DMS153 treated with DMSO at 0.1 percent for 48 hours (cell line): ENCODE measurements around the gene MUC6.
"Not testable (repeated sequence)": the region's sequence is repeated elsewhere in the genome, so short reads cannot be mapped to it uniquely, and the experiment has no call there.

Experiments
- DNase-seq: peaks from one replicate; lab custom pipeline; 2025; ENCODE audit not compliant: unreplicated experiment; lab: John Stamatoyannopoulos, UW

The MUC6 gene

GRCh38 chr11:991034-991433 lies 45.5 kb downstream of the MUC6 start:
- no peak for DNase-seq

GRCh38 chr11:990101-990500 lies 46.4 kb downstream of the MUC6 start:
- DNase-seq = no peak

GRCh38 chr11:987671-988070 lies 48.8 kb downstream of the MUC6 start:
- no peak for DNase-seq

GRCh38 chr11:986952-987305 lies 49.6 kb downstream of the MUC6 start:
- no peak for DNase-seq

GRCh38 chr11:986270-986951 lies 50.1 kb downstream of the MUC6 start:
- no peak for DNase-seq

GRCh38 chr11:985848-986247 lies 50.7 kb downstream of the MUC6 start:
- DNase-seq = no peak

GRCh38 chr11:985406-985805 lies 51.1 kb downstream of the MUC6 start:
- DNase-seq = no peak

- DNase-seq = no peak
Measured at GRCh38 chr11:984546-984945, 52.0 kb downstream of the MUC6 start.

GRCh38 chr11:981764-982163 lies 54.8 kb downstream of the MUC6 start:
- DNase-seq = no peak

- DNase-seq = no peak
Measured at GRCh38 chr11:980438-981357, 55.8 kb downstream of the MUC6 start.

- DNase-seq = no peak
Measured at GRCh38 chr11:978781-979180, 57.7 kb downstream of the MUC6 start.

GRCh38 chr11:977830-978720 lies 58.4 kb downstream of the MUC6 start:
- no peak for DNase-seq

- no peak for DNase-seq
Measured at GRCh38 chr11:976431-977160, 59.9 kb downstream of the MUC6 start.

GRCh38 chr11:975827-976226 lies 60.7 kb downstream of the MUC6 start:
- DNase-seq = no peak

GRCh38 chr11:975376-975775 lies 61.1 kb downstream of the MUC6 start:
- not testable (repeated sequence) for DNase-seq

- no peak for DNase-seq
Measured at GRCh38 chr11:973237-973636, 63.3 kb downstream of the MUC6 start.

- DNase-seq = no peak
Measured at GRCh38 chr11:972523-973211, 63.9 kb downstream of the MUC6 start.

- DNase-seq = no peak
Measured at GRCh38 chr11:971731-972365, 64.7 kb downstream of the MUC6 start.

- no peak for DNase-seq
Measured at GRCh38 chr11:971092-971690, 65.3 kb downstream of the MUC6 start.
